ENCODE data around the gene RNF144A. TPM values are rescaled to one million over a fixed set of nuclear protein-coding genes. Genes with fewer than 3 reads are reported as not detected.
A peak's percentile ranks its signal among the peaks of the same experiment; 100 is the strongest.

The RNF144A gene, protein sequence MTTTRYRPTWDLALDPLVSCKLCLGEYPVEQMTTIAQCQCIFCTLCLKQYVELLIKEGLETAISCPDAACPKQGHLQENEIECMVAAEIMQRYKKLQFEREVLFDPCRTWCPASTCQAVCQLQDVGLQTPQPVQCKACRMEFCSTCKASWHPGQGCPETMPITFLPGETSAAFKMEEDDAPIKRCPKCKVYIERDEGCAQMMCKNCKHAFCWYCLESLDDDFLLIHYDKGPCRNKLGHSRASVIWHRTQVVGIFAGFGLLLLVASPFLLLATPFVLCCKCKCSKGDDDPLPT
- total RNA-seq = 28.5 TPM
- 4.3 TPM for polyA plus RNA-seq

DNA sequence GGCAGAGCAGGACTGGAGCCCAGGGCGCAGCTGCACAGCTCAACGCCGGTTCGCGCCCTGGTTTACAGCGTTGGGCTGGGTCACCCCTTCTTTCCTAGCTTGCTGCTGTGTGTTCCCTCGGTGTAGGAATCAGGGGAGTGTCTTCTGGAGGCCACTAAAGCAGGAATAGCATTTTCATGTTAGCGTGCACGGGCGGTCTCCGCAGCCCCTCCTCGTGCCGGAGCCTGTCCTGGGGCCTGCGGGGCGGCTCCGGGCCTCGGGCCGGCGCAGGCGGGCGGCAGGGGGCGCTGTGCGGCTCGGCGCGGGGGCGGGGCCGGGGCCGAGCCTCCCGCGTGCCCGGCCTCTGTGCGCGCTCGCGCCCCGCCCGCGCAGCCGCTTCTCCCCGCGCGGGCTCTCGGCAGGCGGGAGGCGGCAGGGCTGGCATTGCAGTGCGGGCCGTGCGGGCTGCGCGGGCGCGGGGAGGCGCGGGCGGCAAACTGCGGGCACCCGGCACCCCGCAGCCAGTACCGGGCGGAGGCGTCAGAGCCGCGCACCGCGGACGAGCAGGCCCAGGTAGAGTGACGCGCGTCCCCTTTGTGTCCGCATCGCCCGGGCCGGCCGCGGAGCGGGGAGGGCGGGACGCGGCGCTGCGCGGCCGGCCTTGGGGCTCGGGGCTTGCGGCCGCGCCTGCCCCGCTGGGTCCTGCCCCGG, at the start of gene RNF144A:
Gene RNF144A, plus strand, starts transcription at position 342 of the 690 bp plus-strand sequence. CDS start 79,515 bp downstream, outside the sequence.
- Histone ChIP-seq H3K36me3 (ENCODE audit: insufficient read depth) (no peaks in the 10 kb centered on the region), H3K4me1 (ENCODE audit: insufficient read depth) (peaks cover 2% of the 10 kb centered on the region), H3K27ac (ENCODE audit: low read depth) (no peak within 1 kb of the TSS), H3K4me3 (ENCODE audit: low read depth, low read length) (peak within 1 kb of the TSS; percentile 90)
- WGBS = 4% methylated on average over 89 of the region's 90 CpGs
- no peak for DNase-seq (ENCODE audit: extremely low spot score)

DNA sequence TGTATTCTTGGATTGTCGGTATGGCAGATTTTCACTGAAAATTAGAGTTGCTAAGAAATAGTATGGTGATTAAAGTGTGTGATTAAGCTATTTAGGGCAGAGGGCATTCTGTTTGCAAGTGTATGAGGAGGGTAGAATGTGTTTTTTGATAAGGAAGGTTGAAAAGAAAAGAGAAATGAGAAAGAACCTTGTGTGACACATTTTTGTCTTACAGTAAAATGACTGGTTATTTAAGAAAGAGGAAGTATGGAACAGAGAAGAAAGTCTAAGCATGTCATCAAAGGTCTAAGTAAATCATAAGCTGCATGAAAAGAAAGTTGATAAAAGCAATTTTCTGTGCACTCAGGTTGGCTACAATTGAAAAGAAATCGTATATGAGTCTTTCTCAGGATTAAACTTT, 44.8 kb upstream of the RNF144A start:
- Histone ChIP-seq H3K4me3 (ENCODE audit: low read depth, low read length) (no peak overlapping the region), H3K4me1 (ENCODE audit: insufficient read depth) (no peaks in the 10 kb centered on the region), H3K27ac (ENCODE audit: low read depth) (no peak overlapping the region), H3K36me3 (ENCODE audit: insufficient read depth) (no peaks in the 10 kb centered on the region)
- DNase-seq (ENCODE audit: extremely low spot score) = no peak
- WGBS = 89% methylated on average over 2 of the region's 2 CpGs

DNA sequence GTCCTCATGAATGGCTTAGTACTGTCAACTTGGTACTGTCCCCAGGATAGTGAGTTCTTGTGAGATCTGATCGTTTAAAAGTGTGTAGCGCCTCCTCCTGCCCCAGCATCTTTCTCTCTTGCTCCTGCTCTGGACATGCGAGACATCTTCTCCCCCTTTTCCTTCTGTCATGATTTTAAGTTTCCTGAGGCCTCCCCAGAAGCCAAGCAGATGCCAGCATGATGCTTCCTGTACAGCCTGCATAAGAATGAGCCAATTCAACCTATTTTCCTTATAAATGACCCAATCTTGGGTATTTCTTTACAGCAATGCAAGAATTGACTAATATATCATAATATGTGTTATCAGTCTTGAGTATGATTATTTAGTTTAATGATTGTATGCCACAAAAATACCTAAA, 43.2 kb upstream of the RNF144A start:
- no peaks in the 10 kb centered on the region for H3K36me3 ChIP-seq (ENCODE audit: insufficient read depth)
- no peak overlapping the region for H3K4me3 ChIP-seq (ENCODE audit: low read depth, low read length)
- H3K4me1 ChIP-seq (ENCODE audit: insufficient read depth) = no peaks in the 10 kb centered on the region
- no peak overlapping the region for H3K27ac ChIP-seq (ENCODE audit: low read depth)
- WGBS = over 99% methylated on average over 3 of the region's 3 CpGs
- no peak for DNase-seq (ENCODE audit: extremely low spot score)

DNA sequence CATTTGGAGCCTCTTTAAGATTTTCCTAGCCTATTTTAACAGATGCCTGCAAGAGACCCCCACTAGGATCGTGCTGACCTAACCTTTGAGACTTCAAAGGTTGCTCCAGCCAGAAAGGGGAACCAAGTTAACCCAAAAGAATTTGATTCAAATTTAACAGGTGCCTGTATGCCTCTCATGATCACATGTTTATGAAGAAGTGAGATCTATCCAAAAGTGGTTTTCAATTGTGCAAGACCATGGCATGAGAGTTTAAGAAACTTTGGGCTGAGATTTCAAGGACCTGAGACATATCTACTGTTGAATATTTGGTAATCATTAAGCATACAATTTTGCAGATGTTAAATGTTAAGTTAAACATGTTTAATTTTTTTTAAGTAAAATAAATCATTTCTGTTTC, 40.9 kb upstream of the RNF144A start:
- 85% methylated on average over 1 of the region's 1 CpG for WGBS

DNA sequence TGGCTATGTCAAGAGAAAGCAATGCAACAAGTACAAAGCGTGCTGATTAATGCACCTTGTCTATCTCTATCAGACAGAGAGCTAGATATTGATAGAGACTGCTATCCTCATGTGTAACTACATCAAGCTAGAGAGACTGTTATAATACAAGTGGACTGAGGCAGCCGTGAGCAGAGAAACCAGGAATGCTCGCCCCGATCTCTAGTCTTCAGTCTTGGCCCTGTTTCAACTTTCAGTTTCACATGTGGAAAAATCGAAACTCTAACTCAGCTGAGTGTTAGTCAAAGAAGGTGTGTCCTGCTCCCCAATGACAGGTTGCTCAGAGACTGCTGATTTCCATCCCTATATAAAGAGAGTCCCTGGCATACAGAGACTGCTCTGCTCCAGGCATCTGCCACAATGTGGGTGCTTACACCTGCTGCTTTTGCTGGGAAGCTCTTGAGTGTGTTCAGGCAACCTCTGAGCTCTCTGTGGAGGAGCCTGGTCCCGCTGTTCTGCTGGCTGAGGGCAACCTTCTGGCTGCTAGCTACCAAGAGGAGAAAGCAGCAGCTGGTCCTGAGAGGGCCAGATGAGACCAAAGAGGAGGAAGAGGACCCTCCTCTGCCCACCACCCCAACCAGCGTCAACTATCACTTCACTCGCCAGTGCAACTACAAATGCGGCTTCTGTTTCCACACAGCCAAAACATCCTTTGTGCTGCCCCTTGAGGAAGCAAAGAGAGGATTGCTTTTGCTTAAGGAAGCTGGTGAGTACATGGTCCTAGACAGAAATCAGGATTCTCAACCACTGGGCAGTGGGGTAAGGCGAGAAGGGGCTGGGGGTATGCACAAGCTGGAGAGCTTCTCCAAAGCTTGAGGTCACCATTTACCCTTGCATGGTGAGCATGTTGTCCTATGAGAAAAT, 39.6 kb upstream of the RNF144A start, which contains the start of gene RSAD2:
Gene RSAD2, plus strand, starts transcription at position 376 of the 903 bp plus-strand sequence. Its CDS starts 24 bp downstream, at position 400.
- no peak for DNase-seq (ENCODE audit: extremely low spot score)
- WGBS = 40% methylated on average over 10 of the region's 10 CpGs
- Histone ChIP-seq H3K36me3 (ENCODE audit: insufficient read depth) (no peaks in the 10 kb centered on the region), H3K4me3 (ENCODE audit: low read depth, low read length) (peak within 1 kb of the TSS; percentile 47), H3K4me1 (ENCODE audit: insufficient read depth) (no peaks in the 10 kb centered on the region), H3K27ac (ENCODE audit: low read depth) (no peak within 1 kb of the TSS)

More for the DNA sequence above, 40.9 kb upstream of the RNF144A start:
- Histone ChIP-seq H3K36me3 (ENCODE audit: insufficient read depth) (no peaks in the 10 kb centered on the region), H3K27ac (ENCODE audit: low read depth) (no peak overlapping the region), H3K4me1 (ENCODE audit: insufficient read depth) (no peaks in the 10 kb centered on the region), H3K4me3 (ENCODE audit: low read depth, low read length) (no peak overlapping the region)
- no peak for DNase-seq (ENCODE audit: extremely low spot score)

DNA sequence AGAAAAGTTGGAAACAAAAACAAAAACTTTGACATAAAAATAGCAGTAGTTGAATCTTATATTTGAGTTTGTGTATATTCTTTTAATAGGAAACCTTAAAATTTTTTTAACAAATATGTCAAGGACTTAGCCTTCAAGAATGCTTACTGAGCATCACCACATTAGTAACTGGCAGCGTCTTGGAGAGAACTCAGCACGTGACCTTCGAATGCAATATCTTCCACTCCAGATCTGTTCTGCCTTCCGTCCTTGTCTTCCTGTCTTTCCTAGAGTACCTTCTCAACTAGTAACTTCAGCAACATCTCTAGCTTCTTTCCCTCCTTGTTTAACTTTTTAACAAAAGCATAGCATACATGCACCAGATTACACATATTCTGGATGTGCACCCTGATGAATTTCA, 38.7 kb upstream of the RNF144A start:
- Histone ChIP-seq H3K4me1 (ENCODE audit: insufficient read depth) (no peaks in the 10 kb centered on the region), H3K4me3 (ENCODE audit: low read depth, low read length) (no peak overlapping the region), H3K27ac (ENCODE audit: low read depth) (no peak overlapping the region), H3K36me3 (ENCODE audit: insufficient read depth) (no peaks in the 10 kb centered on the region)
- 80% methylated on average over 4 of the region's 4 CpGs for WGBS
- DNase-seq (ENCODE audit: extremely low spot score) = no peak

DNA sequence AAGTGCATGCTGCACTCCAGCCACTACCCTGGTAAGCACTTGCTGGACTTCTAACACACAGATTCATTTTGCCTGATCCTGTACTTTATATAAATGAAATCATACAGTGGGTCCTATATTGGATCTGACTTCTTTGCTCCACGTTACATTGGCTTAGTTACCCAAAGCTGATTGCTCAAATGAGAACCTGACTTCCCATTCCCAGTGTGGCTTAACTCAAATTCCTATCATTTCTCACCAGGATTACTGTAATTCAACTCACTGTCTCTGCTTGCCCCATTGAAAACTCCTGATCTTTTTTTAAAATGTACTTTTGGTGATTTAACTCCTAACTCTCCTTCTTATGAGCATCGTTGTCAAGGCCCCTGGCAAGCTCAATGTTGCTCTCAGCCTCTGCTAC, 38.2 kb upstream of the RNF144A start:
- no peaks in the 10 kb centered on the region for H3K4me1 ChIP-seq (ENCODE audit: insufficient read depth)
- 85% methylated on average over 2 of the region's 2 CpGs for WGBS
- DNase-seq (ENCODE audit: extremely low spot score) = no peak
- H3K27ac ChIP-seq (ENCODE audit: low read depth) = no peak overlapping the region
- no peaks in the 10 kb centered on the region for H3K36me3 ChIP-seq (ENCODE audit: insufficient read depth)
- H3K4me3 ChIP-seq (ENCODE audit: low read depth, low read length) = no peak overlapping the region

DNA sequence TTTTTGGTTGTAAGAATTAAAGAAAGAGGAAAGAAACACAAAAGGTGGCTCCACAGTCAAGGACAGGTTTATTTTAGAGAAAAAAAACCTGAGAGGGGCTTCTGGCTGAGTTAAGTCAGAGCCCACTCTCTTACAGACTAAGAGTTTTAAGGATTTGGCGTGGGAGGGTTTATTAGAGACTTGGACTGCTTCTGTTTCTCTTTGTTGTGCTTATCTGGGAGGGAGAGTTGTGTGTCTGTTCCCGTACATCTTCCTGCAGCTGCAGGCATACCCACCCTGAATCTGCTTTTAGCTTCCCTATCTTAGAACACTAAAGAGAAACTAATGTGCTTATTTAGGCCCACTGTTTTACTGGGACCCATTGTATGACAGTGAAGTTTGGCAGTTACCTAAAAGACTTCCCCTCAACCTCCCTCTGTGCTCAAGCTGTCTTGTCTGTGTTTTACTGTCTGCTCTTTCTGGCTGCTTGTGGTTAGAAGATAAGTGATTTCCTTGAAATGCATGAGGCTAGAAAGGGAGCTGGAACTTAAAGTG, 36.9 kb upstream of the RNF144A start:
- no peaks in the 10 kb centered on the region for H3K36me3 ChIP-seq (ENCODE audit: insufficient read depth)
- no peaks in the 10 kb centered on the region for H3K4me1 ChIP-seq (ENCODE audit: insufficient read depth)
- H3K27ac ChIP-seq (ENCODE audit: low read depth) = no peak overlapping the region
- no peak for DNase-seq (ENCODE audit: extremely low spot score)
- H3K4me3 ChIP-seq (ENCODE audit: low read depth, low read length) = no peak overlapping the region
- WGBS = 80% methylated on average over 2 of the region's 2 CpGs

DNA sequence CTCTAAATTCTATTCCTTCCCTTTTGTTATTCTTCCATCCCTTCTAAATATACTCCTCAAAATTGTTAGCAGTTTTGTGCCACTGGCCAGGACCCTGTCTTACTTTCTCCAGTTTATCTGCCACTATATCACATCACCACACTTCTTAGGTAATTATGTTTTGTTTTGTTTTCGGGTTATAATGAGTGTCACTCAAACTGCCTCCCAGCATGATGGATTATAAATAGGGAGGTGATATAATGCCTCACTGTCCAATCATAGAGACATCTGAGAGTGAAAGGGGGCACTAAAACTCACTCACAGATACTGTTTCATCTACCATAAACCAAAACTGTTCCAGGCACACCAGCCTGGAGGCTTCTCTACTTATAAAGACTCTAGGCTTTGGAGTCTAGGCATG, 36.2 kb upstream of the RNF144A start:
- WGBS = 91% methylated on average over 1 of the region's 1 CpG
- Histone ChIP-seq H3K27ac (ENCODE audit: low read depth) (no peak overlapping the region), H3K4me1 (ENCODE audit: insufficient read depth) (no peaks in the 10 kb centered on the region), H3K36me3 (ENCODE audit: insufficient read depth) (no peaks in the 10 kb centered on the region), H3K4me3 (ENCODE audit: low read depth, low read length) (no peak overlapping the region)
- no peak for DNase-seq (ENCODE audit: extremely low spot score)

DNA sequence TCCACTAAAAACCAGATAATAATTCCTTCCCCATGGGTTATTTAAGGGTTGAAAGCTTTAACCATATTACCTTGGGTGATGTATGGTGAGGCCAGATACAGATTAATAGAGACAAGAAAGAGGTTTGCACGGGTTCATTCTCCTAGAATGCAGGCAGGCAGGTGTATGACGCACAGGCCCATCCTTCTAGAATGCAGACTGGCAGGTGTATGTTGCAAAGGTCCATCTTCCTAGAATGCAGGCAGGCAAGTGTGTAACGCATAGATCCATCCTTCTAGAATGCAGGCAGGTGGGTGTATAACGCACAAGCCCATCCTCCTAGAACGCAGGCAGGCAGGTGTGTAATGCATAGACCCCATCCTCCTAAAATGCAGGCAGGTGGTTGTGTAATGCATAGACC, 35.7 kb upstream of the RNF144A start:
- Histone ChIP-seq H3K27ac (ENCODE audit: low read depth) (no peak overlapping the region), H3K4me1 (ENCODE audit: insufficient read depth) (no peaks in the 10 kb centered on the region), H3K4me3 (ENCODE audit: low read depth, low read length) (no peak overlapping the region), H3K36me3 (ENCODE audit: insufficient read depth) (no peaks in the 10 kb centered on the region)
- no peak for DNase-seq (ENCODE audit: extremely low spot score)
- 95% methylated on average over 5 of the region's 5 CpGs for WGBS

DNA sequence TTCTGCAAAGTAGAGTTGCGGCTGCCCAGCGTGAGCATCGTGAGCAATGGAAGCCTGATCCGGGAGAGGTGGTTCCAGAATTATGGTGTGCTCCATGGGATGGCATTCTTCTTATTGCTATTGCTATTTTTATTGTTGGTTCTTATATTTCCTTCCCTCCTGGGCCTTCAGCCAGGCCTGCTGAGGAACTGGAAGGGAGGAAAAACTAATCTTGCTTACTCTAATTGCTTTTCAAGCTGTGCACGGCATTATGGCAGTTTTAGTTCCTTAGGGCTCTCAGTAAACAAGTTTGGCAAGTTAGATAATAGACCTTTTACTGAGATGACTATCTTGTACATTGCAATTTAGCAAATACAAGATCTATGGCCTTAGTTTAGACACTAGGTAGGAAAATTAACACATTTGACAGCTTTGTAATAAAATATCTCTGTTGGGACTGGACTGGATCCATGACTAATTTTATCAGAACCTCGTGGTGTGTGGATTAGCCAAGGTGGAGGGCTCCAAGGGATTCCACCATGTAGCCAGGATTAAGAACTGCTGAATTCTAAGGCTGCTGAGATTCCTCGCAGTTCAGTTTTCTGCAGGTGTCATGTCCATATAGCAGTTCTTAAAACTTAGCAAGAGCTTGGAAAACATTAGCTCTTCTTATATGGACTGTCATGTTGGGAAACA, 33.6 kb upstream of the RNF144A start:
- Histone ChIP-seq H3K27ac (ENCODE audit: low read depth) (no peak overlapping the region), H3K4me3 (ENCODE audit: low read depth, low read length) (no peak overlapping the region), H3K36me3 (ENCODE audit: insufficient read depth) (no peaks in the 10 kb centered on the region), H3K4me1 (ENCODE audit: insufficient read depth) (no peaks in the 10 kb centered on the region)
- DNase-seq (ENCODE audit: extremely low spot score) = no peak
- WGBS = 70% methylated on average over 7 of the region's 7 CpGs

DNA sequence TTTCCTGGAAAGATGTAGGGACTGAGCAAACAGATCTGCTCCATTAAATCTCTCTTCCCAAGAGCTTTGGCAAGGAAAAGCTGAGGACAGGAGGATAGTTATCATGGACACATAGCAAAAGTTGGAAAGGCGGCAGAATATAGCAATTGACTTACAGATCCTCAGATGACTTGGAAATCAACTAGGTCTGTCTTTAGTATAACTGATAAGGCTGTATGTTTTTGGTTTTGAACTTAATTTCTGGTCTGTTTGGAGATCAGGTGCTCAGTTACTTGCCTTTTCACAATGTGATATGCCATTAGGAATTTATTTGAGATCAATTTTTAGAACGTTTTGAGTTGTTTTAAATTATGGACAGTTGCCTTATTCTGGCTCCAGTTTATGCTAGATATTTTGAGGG, 31.7 kb upstream of the RNF144A start:
- DNase-seq (ENCODE audit: extremely low spot score) = no peak
- no peaks in the 10 kb centered on the region for H3K36me3 ChIP-seq (ENCODE audit: insufficient read depth)
- no peak overlapping the region for H3K4me3 ChIP-seq (ENCODE audit: low read depth, low read length)
- no peaks in the 10 kb centered on the region for H3K4me1 ChIP-seq (ENCODE audit: insufficient read depth)
- 84% methylated on average over 2 of the region's 2 CpGs for WGBS
- no peak overlapping the region for H3K27ac ChIP-seq (ENCODE audit: low read depth)

DNA sequence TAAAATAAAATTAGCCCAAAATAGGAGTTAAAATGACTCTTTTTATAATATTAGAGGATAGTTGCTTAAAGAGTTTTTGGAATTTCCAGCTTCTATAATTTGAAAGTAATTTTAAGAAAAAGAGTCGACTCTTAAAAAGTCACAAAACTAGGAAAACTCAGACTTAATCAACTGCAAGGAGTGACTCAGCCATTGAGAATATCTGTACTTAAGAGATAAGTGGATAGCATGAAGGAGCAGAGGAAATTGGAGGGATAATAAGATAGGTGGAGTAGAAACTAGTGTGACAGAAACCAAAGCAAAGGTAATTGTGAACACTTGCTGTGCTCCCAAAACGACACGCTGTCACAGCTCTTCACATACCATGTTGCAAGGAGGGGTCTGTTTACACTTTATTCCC, 31.2 kb upstream of the RNF144A start:
- no peak overlapping the region for H3K27ac ChIP-seq (ENCODE audit: low read depth)
- H3K36me3 ChIP-seq (ENCODE audit: insufficient read depth) = no peaks in the 10 kb centered on the region
- no peak overlapping the region for H3K4me3 ChIP-seq (ENCODE audit: low read depth, low read length)
- WGBS = 88% methylated on average over 3 of the region's 3 CpGs
- no peak for DNase-seq (ENCODE audit: extremely low spot score)
- no peaks in the 10 kb centered on the region for H3K4me1 ChIP-seq (ENCODE audit: insufficient read depth)
